Stimulated activated CD8-positive, alpha-beta memory T cell treated with anti-CD3 and anti-CD28 coated beads, Interleukin-2, amount 100 ng/mL, for 48 hours (primary cell): ENCODE data around the gene SPTBN4.
A peak's percentile ranks its signal among the peaks of the same experiment; 100 is the strongest.
"Not testable (repeated sequence)": the region's sequence is repeated elsewhere in the genome, so short reads cannot be mapped to it uniquely, and the experiment has no call there.

Experiments used
- DNase-seq, 2 donors: peaks; one replicate each; pipeline ENCODE4 v3.0.0-alpha.2; 2020; ENCODE audit warnings: low read depth in 2 of 2

SPTBN4 gene

GRCh38 chr19:40464059-40465024 is 2.5 kb upstream of the SPTBN4 start:
- DNase-seq: peak in 1 of 2 donors; percentile 66

GRCh38 chr19:40465025-40465556 is 1.7 kb upstream of the SPTBN4 start:
- no peak for DNase-seq

- peak; percentile 99 to 100 for DNase-seq
These were observed 1.1 kb upstream of the SPTBN4 start, which contains the start of gene BLVRB for GRCh38 chr19:40465557-40466218. Gene BLVRB (minus strand): TSS chr19:40465745. CDS start chr19:40465688, 57 bp downstream.

- peak in 1 of 2 donors; percentile 58 for DNase-seq
These were observed 399 bp upstream of the SPTBN4 start for GRCh38 chr19:40466219-40466984.

- DNase-seq: no peak
These were observed 2.2 kb downstream of the SPTBN4 start for GRCh38 chr19:40469011-40469410.

GRCh38 chr19:40471111-40471510 is 4.3 kb downstream of the SPTBN4 start:
- no peak for DNase-seq

- DNase-seq: no peak
These were observed 5.7 kb downstream of the SPTBN4 start for GRCh38 chr19:40472516-40472915.

GRCh38 chr19:40474737-40475136 is 7.9 kb downstream of the SPTBN4 start:
- DNase-seq: no peak

- not testable (repeated sequence) for DNase-seq
These were observed 9.3 kb downstream of the SPTBN4 start for GRCh38 chr19:40475878-40476644.

GRCh38 chr19:40486017-40486416 is 19.2 kb downstream of the SPTBN4 start:
- no peak for DNase-seq

- DNase-seq: no peak
These were observed 23.1 kb downstream of the SPTBN4 start for GRCh38 chr19:40489882-40490230.

GRCh38 chr19:40492274-40492673 is 25.5 kb downstream of the SPTBN4 start:
- DNase-seq: no peak

- no peak for DNase-seq
These were observed 27.0 kb downstream of the SPTBN4 start for GRCh38 chr19:40493778-40494177.

GRCh38 chr19:40494191-40494838 is 27.5 kb downstream of the SPTBN4 start:
- no peak for DNase-seq

GRCh38 chr19:40497214-40497613 is 30.4 kb downstream of the SPTBN4 start:
- DNase-seq: no peak

- no peak for DNase-seq
These were observed 32.5 kb downstream of the SPTBN4 start for GRCh38 chr19:40499320-40499719.

- DNase-seq: not testable (repeated sequence)
These were observed 34.1 kb downstream of the SPTBN4 start for GRCh38 chr19:40500678-40501530.

- DNase-seq: no peak
These were observed 34.8 kb downstream of the SPTBN4 start for GRCh38 chr19:40501599-40501998.

- DNase-seq: no peak
These were observed 35.3 kb downstream of the SPTBN4 start for GRCh38 chr19:40502081-40502480.
